ENCODE measurements around the gene CD247. TPM values are rescaled to one million over a fixed set of nuclear protein-coding genes. Genes with fewer than 3 reads are reported as not detected.

Gene CD247
- total RNA-seq, 4 donors from 2014 or later: 1.5 to 6.4 (median 3.4) TPM; not detected in 1

GRCh38 chr1:167472752-167473521 lies 45.4 kb downstream of the CD247 start:
- WGBS, 2 donors (ENCODE audit: low coverage in 1 of 2): 88 to 89% methylated on average over 8 to 10 of the region's 10 CpGs
- no peak overlapping the region for H3K27ac ChIP-seq

GRCh38 chr1:167471568-167471967 lies 46.8 kb downstream of the CD247 start:
- in situ Hi-C loops (cut with MboI; ENCODE audit: low pct_ligation_motif_present in 1 of 4, low pct_unique_long_range_greater_than_20kb in 1 of 4, low sequenced_read_pairs in 3 of 4): no loop called here
- Histone ChIP-seq H3K36me3 (no peaks in the 10 kb centered on the region), H3K27ac (no peak overlapping the region), H3K4me1 (no peaks in the 10 kb centered on the region), H3K4me3 (no peak overlapping the region), H3K27me3 (no peaks in the 10 kb centered on the region), H3K9me3 (no peaks in the 10 kb centered on the region)
- TF ChIP-seq CTCF (IDR thresholded peaks at IDR 0.05) (no peak), POLR2A (IDR thresholded peaks at IDR 0.05) (no peak), POLR2AphosphoS5 (IDR thresholded peaks at IDR 0.05) (no peak), EP300 (IDR thresholded peaks at IDR 0.05; ENCODE audit: low read depth) (no peak)
- DNase-seq: no peak
- 83 to 100% methylated on average over 3 to 5 of the region's 5 CpGs for WGBS, 2 donors (ENCODE audit: low coverage in 1 of 2)
- intact Hi-C loops (cut with DNase I; ENCODE audit: low total_unique reads): no loop called here

More at GRCh38 chr1:167472752-167473521, 45.4 kb downstream of the CD247 start:
- Histone ChIP-seq H3K4me3 (no peak overlapping the region), H3K4me1 (no peaks in the 10 kb centered on the region), H3K9me3 (no peaks in the 10 kb centered on the region), H3K36me3 (no peaks in the 10 kb centered on the region), H3K27me3 (no peaks in the 10 kb centered on the region)
- DNase-seq: no peak
- TF ChIP-seq POLR2AphosphoS5 (IDR thresholded peaks at IDR 0.05) (no peak), POLR2A (IDR thresholded peaks at IDR 0.05) (no peak), CTCF (IDR thresholded peaks at IDR 0.05) (no peak), EP300 (IDR thresholded peaks at IDR 0.05; ENCODE audit: low read depth) (no peak)
- intact Hi-C loops (cut with DNase I; ENCODE audit: low total_unique reads) (no loop called here), in situ Hi-C loops (cut with MboI; ENCODE audit: low pct_ligation_motif_present in 1 of 4, low pct_unique_long_range_greater_than_20kb in 1 of 4, low sequenced_read_pairs in 3 of 4) (no loop called here)

GRCh38 chr1:167469280-167469965 lies 48.9 kb downstream of the CD247 start:
- 63 to 74% methylated on average over 3 to 7 of the region's 7 CpGs for WGBS, 2 donors (ENCODE audit: low coverage in 1 of 2)
- H3K4me1 ChIP-seq: no peaks in the 10 kb centered on the region
- no peaks in the 10 kb centered on the region for H3K9me3 ChIP-seq
- no peaks in the 10 kb centered on the region for H3K36me3 ChIP-seq
- no peak overlapping the region for H3K4me3 ChIP-seq
- no peak for DNase-seq
- intact Hi-C loops (cut with DNase I; ENCODE audit: low total_unique reads) (no loop called here), in situ Hi-C loops (cut with MboI; ENCODE audit: low pct_ligation_motif_present in 1 of 4, low pct_unique_long_range_greater_than_20kb in 1 of 4, low sequenced_read_pairs in 3 of 4) (no loop called here)
- no peak for TF ChIP-seq POLR2A (IDR thresholded peaks at IDR 0.05)
- no peak for TF ChIP-seq CTCF (IDR thresholded peaks at IDR 0.05)
- no peak for TF ChIP-seq EP300 (IDR thresholded peaks at IDR 0.05; ENCODE audit: low read depth)
- TF ChIP-seq POLR2AphosphoS5 (IDR thresholded peaks at IDR 0.05): no peak
- no peaks in the 10 kb centered on the region for H3K27me3 ChIP-seq
- H3K27ac ChIP-seq: no peak overlapping the region

- no peaks in the 10 kb centered on the region for H3K36me3 ChIP-seq
- in situ Hi-C loops (cut with MboI; ENCODE audit: low pct_ligation_motif_present in 1 of 4, low pct_unique_long_range_greater_than_20kb in 1 of 4, low sequenced_read_pairs in 3 of 4): no loop called here
- intact Hi-C loops (cut with DNase I; ENCODE audit: low total_unique reads): no loop called here
- H3K27ac ChIP-seq: no peak overlapping the region
- no peaks in the 10 kb centered on the region for H3K4me1 ChIP-seq
- H3K27me3 ChIP-seq: no peaks in the 10 kb centered on the region
- 65 to 79% methylated on average over 7 to 9 of the region's 9 CpGs for WGBS, 2 donors (ENCODE audit: low coverage in 1 of 2)
- no peak overlapping the region for H3K4me3 ChIP-seq
- no peak for DNase-seq
- no peaks in the 10 kb centered on the region for H3K9me3 ChIP-seq
- TF ChIP-seq POLR2A (IDR thresholded peaks at IDR 0.05): no peak
- no peak for TF ChIP-seq POLR2AphosphoS5 (IDR thresholded peaks at IDR 0.05)
- TF ChIP-seq CTCF (IDR thresholded peaks at IDR 0.05): no peak
- TF ChIP-seq EP300 (IDR thresholded peaks at IDR 0.05; ENCODE audit: low read depth): no peak
These were observed 50.6 kb downstream of the CD247 start for GRCh38 chr1:167467752-167468151.

Measured in transverse colon (tissue), 4 donors.